ENCODE measurements around the gene GOSR2.
"Not testable (repeated sequence)": the region's sequence is repeated elsewhere in the genome, so short reads cannot be mapped to it uniquely, and the experiment has no call there.

Gene GOSR2

GRCh38 chr17:46953191-46953590 is 30.2 kb downstream of the GOSR2 start:
- H3K4me3 Mint-ChIP-seq; H3K27ac Mint-ChIP-seq; H3K27me3 Mint-ChIP-seq; H3K4me1 Mint-ChIP-seq (ENCODE audit: low read depth); H3K9me3 Mint-ChIP-seq: not testable (repeated sequence)
- H3K36me3 Mint-ChIP-seq (ENCODE audit: low read depth) = peaks cover 15% of the 10 kb centered on the region

GRCh38 chr17:46958041-46958591 is 35.2 kb downstream of the GOSR2 start:
- H3K4me1 Mint-ChIP-seq (ENCODE audit: low read depth) = no peaks in the 10 kb centered on the region
- H3K27me3 Mint-ChIP-seq = no peaks in the 10 kb centered on the region
- no peak overlapping the region for H3K27ac Mint-ChIP-seq
- H3K9me3 Mint-ChIP-seq = no peaks in the 10 kb centered on the region
- no peak overlapping the region for H3K4me3 Mint-ChIP-seq
- peaks cover 21% of the 10 kb centered on the region for H3K36me3 Mint-ChIP-seq (ENCODE audit: low read depth)

GRCh38 chr17:46960152-46960551 is 37.2 kb downstream of the GOSR2 start:
- Mint-ChIP-seq H3K27me3 (no peaks in the 10 kb centered on the region), H3K4me3 (no peak overlapping the region), H3K4me1 (ENCODE audit: low read depth) (no peaks in the 10 kb centered on the region), H3K27ac (no peak overlapping the region), H3K36me3 (ENCODE audit: low read depth) (peaks cover 21% of the 10 kb centered on the region), H3K9me3 (no peaks in the 10 kb centered on the region)

GRCh38 chr17:46962374-46962790 is 39.4 kb downstream of the GOSR2 start:
- Mint-ChIP-seq H3K4me1 (ENCODE audit: low read depth) (no peaks in the 10 kb centered on the region), H3K4me3 (no peak overlapping the region), H3K36me3 (ENCODE audit: low read depth) (peaks cover 9% of the 10 kb centered on the region), H3K27me3 (peaks cover 2% of the 10 kb centered on the region), H3K9me3 (no peaks in the 10 kb centered on the region), H3K27ac (no peak overlapping the region)

GRCh38 chr17:46963571-46963970 is 40.6 kb downstream of the GOSR2 start:
- Mint-ChIP-seq H3K27ac (no peak overlapping the region), H3K4me1 (ENCODE audit: low read depth) (no peaks in the 10 kb centered on the region), H3K9me3 (no peaks in the 10 kb centered on the region), H3K4me3 (no peak overlapping the region), H3K27me3 (peaks cover 4% of the 10 kb centered on the region), H3K36me3 (ENCODE audit: low read depth) (peaks cover 6% of the 10 kb centered on the region)

- Mint-ChIP-seq H3K27ac (no peak overlapping the region), H3K4me3 (no peak overlapping the region), H3K36me3 (ENCODE audit: low read depth) (peaks cover 6% of the 10 kb centered on the region), H3K27me3 (peaks cover 4% of the 10 kb centered on the region), H3K9me3 (no peaks in the 10 kb centered on the region), H3K4me1 (ENCODE audit: low read depth) (no peaks in the 10 kb centered on the region)
These were observed 41.6 kb downstream of the GOSR2 start for GRCh38 chr17:46964315-46965265.

- Mint-ChIP-seq H3K27me3 (peaks cover 4% of the 10 kb centered on the region), H3K36me3 (ENCODE audit: low read depth) (no peaks in the 10 kb centered on the region), H3K4me3 (no peak overlapping the region), H3K4me1 (ENCODE audit: low read depth) (no peaks in the 10 kb centered on the region), H3K27ac (no peak overlapping the region), H3K9me3 (no peaks in the 10 kb centered on the region)
These were observed 45.4 kb downstream of the GOSR2 start for GRCh38 chr17:46968224-46968834.

- Mint-ChIP-seq H3K4me3 (no peak overlapping the region), H3K9me3 (no peaks in the 10 kb centered on the region), H3K36me3 (ENCODE audit: low read depth) (no peaks in the 10 kb centered on the region), H3K27me3 (peaks cover 4% of the 10 kb centered on the region), H3K27ac (no peak overlapping the region), H3K4me1 (ENCODE audit: low read depth) (no peaks in the 10 kb centered on the region)
These were observed 45.9 kb downstream of the GOSR2 start for GRCh38 chr17:46968896-46969295.

- Mint-ChIP-seq H3K9me3 (no peaks in the 10 kb centered on the region), H3K27me3 (peaks cover 12% of the 10 kb centered on the region), H3K27ac (no peak overlapping the region), H3K4me1 (ENCODE audit: low read depth) (no peaks in the 10 kb centered on the region), H3K4me3 (no peak overlapping the region), H3K36me3 (ENCODE audit: low read depth) (no peaks in the 10 kb centered on the region)
These were observed 48.8 kb downstream of the GOSR2 start for GRCh38 chr17:46971647-46972300.

GRCh38 chr17:46972346-46972745 is 49.4 kb downstream of the GOSR2 start:
- no peaks in the 10 kb centered on the region for H3K9me3 Mint-ChIP-seq
- no peak overlapping the region for H3K4me3 Mint-ChIP-seq
- no peaks in the 10 kb centered on the region for H3K4me1 Mint-ChIP-seq (ENCODE audit: low read depth)
- peaks cover 15% of the 10 kb centered on the region for H3K27me3 Mint-ChIP-seq
- H3K36me3 Mint-ChIP-seq (ENCODE audit: low read depth) = no peaks in the 10 kb centered on the region
- H3K27ac Mint-ChIP-seq = no peak overlapping the region

- H3K36me3 Mint-ChIP-seq (ENCODE audit: low read depth) = no peaks in the 10 kb centered on the region
- H3K4me1 Mint-ChIP-seq (ENCODE audit: low read depth) = peaks cover 10% of the 10 kb centered on the region
- peaks cover 23% of the 10 kb centered on the region for H3K27me3 Mint-ChIP-seq
- no peak overlapping the region for H3K4me3 Mint-ChIP-seq
- no peak overlapping the region for H3K27ac Mint-ChIP-seq
- no peaks in the 10 kb centered on the region for H3K9me3 Mint-ChIP-seq
These were observed 51.1 kb downstream of the GOSR2 start for GRCh38 chr17:46974086-46974485.

- Mint-ChIP-seq H3K27ac (no peak overlapping the region), H3K4me1 (ENCODE audit: low read depth) (peaks cover 17% of the 10 kb centered on the region), H3K4me3 (no peak overlapping the region), H3K27me3 (peaks cover 32% of the 10 kb centered on the region), H3K9me3 (no peaks in the 10 kb centered on the region), H3K36me3 (ENCODE audit: low read depth) (no peaks in the 10 kb centered on the region)
These were observed 52.3 kb downstream of the GOSR2 start for GRCh38 chr17:46975287-46975686.

GRCh38 chr17:46976626-46977270 is 53.8 kb downstream of the GOSR2 start:
- no peaks in the 10 kb centered on the region for H3K36me3 Mint-ChIP-seq (ENCODE audit: low read depth)
- H3K27ac Mint-ChIP-seq = no peak overlapping the region
- H3K4me1 Mint-ChIP-seq (ENCODE audit: low read depth) = peaks cover 18% of the 10 kb centered on the region
- H3K4me3 Mint-ChIP-seq = no peak overlapping the region
- peaks cover 42% of the 10 kb centered on the region for H3K27me3 Mint-ChIP-seq
- H3K9me3 Mint-ChIP-seq = no peaks in the 10 kb centered on the region

- no peak overlapping the region for H3K4me3 Mint-ChIP-seq
- peaks cover 18% of the 10 kb centered on the region for H3K4me1 Mint-ChIP-seq (ENCODE audit: low read depth)
- H3K27me3 Mint-ChIP-seq = peaks cover 42% of the 10 kb centered on the region
- no peak overlapping the region for H3K27ac Mint-ChIP-seq
- H3K9me3 Mint-ChIP-seq = no peaks in the 10 kb centered on the region
- no peaks in the 10 kb centered on the region for H3K36me3 Mint-ChIP-seq (ENCODE audit: low read depth)
These were observed 54.4 kb downstream of the GOSR2 start for GRCh38 chr17:46977348-46977747.
